OCI-LY1 (cell line): ENCODE measurements around the gene GAP43.

Experiments
- H2AFZ ChIP-seq: fragments of 200-600 bp; sonication (generic), shearing (Covaris generic); 2 replicates; pipeline ENCODE4 v1.6.0; 2014; ENCODE audit warnings: antibody characterized with exemption, mild to moderate bottlenecking, low read length
- H3F3A ChIP-seq: fragments of 200-600 bp; sonication (generic), shearing (Covaris generic); 2 replicates; pipeline ENCODE4 v1.6.0; 2014; ENCODE audit warnings: mild to moderate bottlenecking, antibody characterized with exemption, low read length, moderate library complexity; ENCODE audit not compliant: insufficient read depth
- H3K27ac ChIP-seq: fragments of 200-600 bp; sonication (generic); 2 replicates; pipeline ENCODE4 v1.5.1; 2014; ENCODE audit warnings: low read length, mixed run types, mild to moderate bottlenecking, low read depth; ENCODE audit not compliant: poor library complexity, severe bottlenecking
- H3K27me3 ChIP-seq: fragments of 200-600 bp; sonication (generic); 2 replicates; pipeline ENCODE4 v1.6.0; 2014; ENCODE audit warnings: antibody characterized with exemption, mild to moderate bottlenecking, low read length, moderate library complexity; ENCODE audit not compliant: insufficient read depth
- H3K36me3 ChIP-seq: fragments of 200-600 bp; sonication (generic); 2 replicates; pipeline ENCODE4 v1.6.1; 2014; ENCODE audit warnings: mild to moderate bottlenecking, antibody characterized with exemption, low read length, moderate library complexity, mixed read lengths; ENCODE audit not compliant: insufficient read depth
- H3K4me1 ChIP-seq: fragments of 200-600 bp; sonication (generic); 2 replicates; pipeline ENCODE4 v1.5.1; 2014; ENCODE audit warnings: mild to moderate bottlenecking, low read length, moderate library complexity; ENCODE audit not compliant: insufficient read depth, severe bottlenecking
- H3K4me2 ChIP-seq: fragments of 200-600 bp; sonication (generic), shearing (Covaris generic); 2 replicates; pipeline ENCODE4 v1.6.1; 2014; ENCODE audit warnings: low read length
- H3K4me3 ChIP-seq: fragments of 200-600 bp; sonication (generic); 2 replicates; pipeline ENCODE4 v1.5.1; 2014; ENCODE audit warnings: low read length, low read depth, mild to moderate bottlenecking, mixed read lengths; ENCODE audit not compliant: poor library complexity, severe bottlenecking
- H3K79me2 ChIP-seq: fragments of 200-600 bp; shearing (Covaris generic); 2 replicates; pipeline ENCODE4 v1.6.1; 2016; ENCODE audit warnings: mixed run types, low read length, mixed read lengths; ENCODE audit not compliant: insufficient read depth
- H3K9ac ChIP-seq: fragments of 200-600 bp; sonication (generic), shearing (Covaris generic); 2 replicates; pipeline ENCODE4 v1.6.1; 2014; ENCODE audit warnings: mild to moderate bottlenecking, low read length, mixed read lengths
- H3K9me2 ChIP-seq: fragments of 200-600 bp; sonication (generic), shearing (Covaris generic); 2 replicates; pipeline ENCODE4 v1.6.1; 2014; ENCODE audit warnings: low read depth, mild to moderate bottlenecking, low read length, mixed read lengths
- H3K9me3 ChIP-seq: fragments of 200-600 bp; shearing (Covaris generic); 2 replicates; pipeline ENCODE4 v1.6.1; 2014; ENCODE audit warnings: low read length, mixed read lengths
- H4K20me1 ChIP-seq: fragments of 200-600 bp; sonication (generic), shearing (Covaris generic); 2 replicates; pipeline ENCODE4 v1.6.0; 2016; ENCODE audit warnings: mild to moderate bottlenecking, low read length; ENCODE audit not compliant: insufficient read depth
- CTCF ChIP-seq: fragments of 200-600 bp; sonication (generic), shearing (Covaris generic); IDR thresholded peaks from 2 replicates; pipeline ENCODE4 v1.5.1; 2017; ENCODE audit warnings: mild to moderate bottlenecking, antibody characterized with exemption, low read length, moderate library complexity, mixed read lengths
- EZH2 ChIP-seq: fragments of 200-600 bp; sonication (generic), shearing (Covaris generic); IDR thresholded peaks from 2 replicates; pipeline ENCODE4 v1.8.0; 2017; ENCODE audit warnings: borderline replicate concordance, mixed run types, mild to moderate bottlenecking, antibody characterized with exemption, low read length, moderate library complexity, mixed read lengths

Gene GAP43

GRCh38 chr3:115624029-115624741 lies 875 bp downstream of the GAP43 start:
- no peaks in the 10 kb centered on the region for H3K4me1 ChIP-seq
- H3K9me3 ChIP-seq = no peaks in the 10 kb centered on the region
- TF ChIP-seq CTCF (no peak), EZH2 (no peak)
- no peaks in the 10 kb centered on the region for H3K36me3 ChIP-seq
- H2AFZ ChIP-seq = no peak overlapping the region
- H3K27ac ChIP-seq = no peak overlapping the region
- H3K79me2 ChIP-seq = no peaks in the 10 kb centered on the region
- no peaks in the 10 kb centered on the region for H3F3A ChIP-seq
- no peaks in the 10 kb centered on the region for H3K27me3 ChIP-seq
- H4K20me1 ChIP-seq = no peaks in the 10 kb centered on the region
- no peak overlapping the region for H3K4me3 ChIP-seq
- no peaks in the 10 kb centered on the region for H3K9me2 ChIP-seq
- H3K9ac ChIP-seq = no peak overlapping the region
- H3K4me2 ChIP-seq = no peak overlapping the region

- Histone ChIP-seq H3K36me3 (no peaks in the 10 kb centered on the region), H3K27ac (no peak overlapping the region), H3K4me1 (no peaks in the 10 kb centered on the region), H3F3A (no peaks in the 10 kb centered on the region), H3K79me2 (no peaks in the 10 kb centered on the region), H3K27me3 (no peaks in the 10 kb centered on the region), H3K9me3 (no peaks in the 10 kb centered on the region), H4K20me1 (no peaks in the 10 kb centered on the region), H3K9me2 (no peaks in the 10 kb centered on the region), H3K4me2 (no peak overlapping the region), H3K4me3 (no peak overlapping the region), H2AFZ (no peak overlapping the region), H3K9ac (no peak overlapping the region)
- TF ChIP-seq EZH2 (no peak), CTCF (no peak)
Observed at GRCh38 chr3:115624901-115625300, 1.6 kb downstream of the GAP43 start.

- Histone ChIP-seq H3K27ac (no peak overlapping the region), H3F3A (no peaks in the 10 kb centered on the region), H3K4me3 (no peak overlapping the region), H3K9me3 (no peaks in the 10 kb centered on the region), H3K27me3 (no peaks in the 10 kb centered on the region), H3K4me2 (no peak overlapping the region), H2AFZ (no peak overlapping the region), H3K36me3 (no peaks in the 10 kb centered on the region), H3K4me1 (no peaks in the 10 kb centered on the region), H3K9ac (no peak overlapping the region), H3K9me2 (no peaks in the 10 kb centered on the region), H4K20me1 (no peaks in the 10 kb centered on the region), H3K79me2 (no peaks in the 10 kb centered on the region)
- no peak for TF ChIP-seq EZH2
- no peak for TF ChIP-seq CTCF
Observed at GRCh38 chr3:115626006-115626409, 2.7 kb downstream of the GAP43 start.
